ENCODE data around the gene RNU1-1. TPM values are rescaled to one million over a fixed set of nuclear protein-coding genes. Genes with fewer than 3 reads are reported as not detected.
"Not testable (repeated sequence)": the region's sequence is repeated elsewhere in the genome, so short reads cannot be mapped to it uniquely, and the experiment has no call there.

RNU1-1 gene
- total RNA-seq, 1 donor from 2014 or later, result under 0.01 TPM

GRCh38 chr1:16521679-16522078, 7.6 kb upstream of the RNU1-1 start:
- DNase-seq (ENCODE audit: low read depth), result not testable (repeated sequence)

GRCh38 chr1:16521288-16521583, 7.2 kb upstream of the RNU1-1 start:
- no peak for DNase-seq (ENCODE audit: low read depth)

- not testable (repeated sequence) for DNase-seq (ENCODE audit: low read depth)
Measured at GRCh38 chr1:16520435-16521287, 6.6 kb upstream of the RNU1-1 start.

GRCh38 chr1:16519255-16519951, 5.3 kb upstream of the RNU1-1 start:
- not testable (repeated sequence) for DNase-seq (ENCODE audit: low read depth)

GRCh38 chr1:16518913-16519254, 4.8 kb upstream of the RNU1-1 start:
- DNase-seq (ENCODE audit: low read depth), result not testable (repeated sequence)

- not testable (repeated sequence) for DNase-seq (ENCODE audit: low read depth)
Measured at GRCh38 chr1:16516694-16517410, 2.8 kb upstream of the RNU1-1 start.

GRCh38 chr1:16513412-16514106, 526 bp downstream of the RNU1-1 start:
- DNase-seq (ENCODE audit: low read depth), result peak; percentile 97

GRCh38 chr1:16512624-16513411, 1.3 kb downstream of the RNU1-1 start:
- DNase-seq (ENCODE audit: low read depth), result not testable (repeated sequence)

GRCh38 chr1:16511926-16512325, 2.2 kb downstream of the RNU1-1 start:
- DNase-seq (ENCODE audit: low read depth), result not testable (repeated sequence)

GRCh38 chr1:16508861-16509445, 5.1 kb downstream of the RNU1-1 start:
- peak; percentile 11 for DNase-seq (ENCODE audit: low read depth)

GRCh38 chr1:16506364-16507136, 7.5 kb downstream of the RNU1-1 start:
- DNase-seq (ENCODE audit: low read depth), result not testable (repeated sequence)

GRCh38 chr1:16505870-16506269, 8.2 kb downstream of the RNU1-1 start:
- DNase-seq (ENCODE audit: low read depth), result peak; percentile 9

GRCh38 chr1:16503494-16503893, 10.6 kb downstream of the RNU1-1 start:
- DNase-seq (ENCODE audit: low read depth), result no peak

GRCh38 chr1:16501446-16501845, 12.6 kb downstream of the RNU1-1 start:
- not testable (repeated sequence) for DNase-seq (ENCODE audit: low read depth)

GRCh38 chr1:16500975-16501374, 13.1 kb downstream of the RNU1-1 start:
- not testable (repeated sequence) for DNase-seq (ENCODE audit: low read depth)

GRCh38 chr1:16500466-16500865, 13.6 kb downstream of the RNU1-1 start:
- not testable (repeated sequence) for DNase-seq (ENCODE audit: low read depth)

GRCh38 chr1:16498573-16499413, 15.3 kb downstream of the RNU1-1 start:
- peak; percentile 33 for DNase-seq (ENCODE audit: low read depth)

GRCh38 chr1:16498047-16498446, 16.0 kb downstream of the RNU1-1 start:
- DNase-seq (ENCODE audit: low read depth), result not testable (repeated sequence)

GRCh38 chr1:16497474-16497904, 16.6 kb downstream of the RNU1-1 start:
- DNase-seq (ENCODE audit: low read depth), result peak; percentile 3
